SH-SY5Y (cell line): ENCODE data around the gene NEK6.

Experiments used
- GATA2 ChIP-seq: IDR thresholded peaks from 2 replicates; pipeline ENCODE4 v1.6.1; 2011; ENCODE audit warnings: mild to moderate bottlenecking, low read depth, low read length
- GATA3 ChIP-seq: IDR thresholded peaks from 2 replicates; pipeline ENCODE4 v1.6.1; 2011; ENCODE audit warnings: low read depth, mild to moderate bottlenecking, low read length, moderate library complexity

DNA sequence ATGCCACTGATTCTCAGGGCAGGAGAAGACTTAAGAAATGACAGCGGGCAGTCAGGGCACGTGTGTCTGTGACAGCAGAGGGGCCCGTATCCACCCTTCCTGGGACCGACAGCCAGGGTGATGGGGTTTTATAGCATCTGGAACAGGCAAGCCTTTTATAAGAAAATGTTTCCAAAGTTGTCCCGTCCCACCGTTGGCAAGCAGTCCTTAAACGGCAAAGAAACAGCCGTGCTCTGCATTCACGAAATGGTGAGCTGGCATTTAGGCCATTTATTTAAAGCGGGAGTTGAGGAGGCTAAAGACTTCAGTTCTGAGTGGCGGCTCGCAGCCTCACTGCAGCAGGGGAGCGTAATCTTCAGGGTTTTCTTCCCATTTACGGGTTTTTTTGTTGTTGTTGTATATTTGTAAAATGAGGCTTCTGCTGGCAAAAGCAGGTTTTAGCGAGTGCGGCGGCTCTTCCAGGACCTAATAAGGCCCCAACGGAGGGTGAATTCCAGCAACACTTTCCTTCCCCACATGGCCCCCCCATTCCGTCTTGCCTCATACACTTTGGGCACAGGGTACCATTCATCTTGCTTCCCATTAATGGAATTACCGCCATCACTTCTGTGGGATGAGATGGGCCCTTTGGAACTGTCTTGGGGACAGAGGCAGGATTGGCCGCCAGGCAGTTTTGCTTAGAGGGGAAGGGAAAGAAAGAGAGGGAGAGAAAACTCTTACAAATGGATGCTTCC is 15.8 kb downstream of the NEK6 start:
- TF ChIP-seq GATA3: no peak
- TF ChIP-seq GATA2: no peak
